ENCODE measurements around the gene MTUS2.

DNA sequence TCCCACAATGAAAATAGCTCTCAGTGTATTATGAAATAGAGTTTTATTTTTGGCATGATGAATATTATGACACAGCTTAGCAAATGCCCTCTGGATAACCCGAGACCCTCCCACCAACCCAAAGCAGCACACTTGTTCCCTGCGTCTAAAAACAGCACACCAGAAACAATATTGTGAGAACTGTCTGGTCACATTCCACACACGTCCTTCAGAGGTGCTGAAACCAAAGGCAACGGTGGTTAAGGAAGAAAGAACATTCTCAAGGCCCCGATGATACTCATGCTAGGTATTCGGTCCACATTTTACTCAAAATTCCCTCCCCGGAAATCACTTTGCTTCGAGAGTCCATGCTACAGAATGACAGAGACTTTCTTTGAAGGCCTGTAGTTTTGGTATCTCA is 618.6 kb downstream of the MTUS2 start:
- TF ChIP-seq, protein P1, sequence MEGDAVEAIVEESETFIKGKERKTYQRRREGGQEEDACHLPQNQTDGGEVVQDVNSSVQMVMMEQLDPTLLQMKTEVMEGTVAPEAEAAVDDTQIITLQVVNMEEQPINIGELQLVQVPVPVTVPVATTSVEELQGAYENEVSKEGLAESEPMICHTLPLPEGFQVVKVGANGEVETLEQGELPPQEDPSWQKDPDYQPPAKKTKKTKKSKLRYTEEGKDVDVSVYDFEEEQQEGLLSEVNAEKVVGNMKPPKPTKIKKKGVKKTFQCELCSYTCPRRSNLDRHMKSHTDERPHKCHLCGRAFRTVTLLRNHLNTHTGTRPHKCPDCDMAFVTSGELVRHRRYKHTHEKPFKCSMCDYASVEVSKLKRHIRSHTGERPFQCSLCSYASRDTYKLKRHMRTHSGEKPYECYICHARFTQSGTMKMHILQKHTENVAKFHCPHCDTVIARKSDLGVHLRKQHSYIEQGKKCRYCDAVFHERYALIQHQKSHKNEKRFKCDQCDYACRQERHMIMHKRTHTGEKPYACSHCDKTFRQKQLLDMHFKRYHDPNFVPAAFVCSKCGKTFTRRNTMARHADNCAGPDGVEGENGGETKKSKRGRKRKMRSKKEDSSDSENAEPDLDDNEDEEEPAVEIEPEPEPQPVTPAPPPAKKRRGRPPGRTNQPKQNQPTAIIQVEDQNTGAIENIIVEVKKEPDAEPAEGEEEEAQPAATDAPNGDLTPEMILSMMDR (conservative IDR thresholded peaks at IDR 0.05 in 1 of 2, IDR thresholded peaks at IDR 0.05 in 1 of 2; ENCODE audit: extremely low read depth in 1 of 2, insufficient read depth in 1 of 2, low read depth in 1 of 2, low read length in 2 of 2) = no peak
- no peak for TF ChIP-seq EZH2 (IDR thresholded peaks at IDR 0.05; ENCODE audit: borderline replicate concordance, low read length)

Data from mammary epithelial cell (primary cell).